OCI-LY7 (cell line): ENCODE measurements around the gene POU2AF3. TPM values are rescaled to one million over a fixed set of nuclear protein-coding genes. Genes with fewer than 3 reads are reported as not detected.

ENCODE experiments used
- BruUV-seq: library from RNA; stranded (reverse); fragments of 400-500 nt; replicated peaks from 2 replicates; lab custom pipeline; 2021; lab: Mats Ljungman, UMichigan
- CTCF ChIA-PET: fragments of 300-600 bp; sonication (Branson Sonifier 250); formaldehyde crosslinking; loops from one replicate; lab custom pipeline; 2022; ENCODE audit warnings: antibody characterized with exemption; ENCODE audit not compliant: unreplicated experiment; lab: Charles Lee
- POLR2A ChIA-PET: fragments of 300-600 bp; sonication (Branson Sonifier 250); formaldehyde crosslinking; loops from one replicate; lab custom pipeline; 2022; ENCODE audit warnings: antibody characterized with exemption; lab: Charles Lee
- DNase-seq: peaks from one replicate; pipeline ENCODE4 v3.0.0-alpha.2; 2015; ENCODE audit warnings: low spot score
- H2AFZ ChIP-seq: fragments of 200-600 bp; sonication (generic), shearing (Covaris generic); 2 replicates; pipeline ENCODE4 v1.6.1; 2014; ENCODE audit warnings: mild to moderate bottlenecking, antibody characterized with exemption, low read length, moderate library complexity
- H3K27ac ChIP-seq: fragments of 200-600 bp; sonication (generic); 2 replicates; pipeline ENCODE4 v1.5.1; 2014; ENCODE audit warnings: mixed run types, low read depth, mild to moderate bottlenecking, moderate library complexity, low read length, inconsistent platforms; ENCODE audit not compliant: poor library complexity, severe bottlenecking
- H3K36me3 ChIP-seq: fragments of 200-600 bp; sonication (generic); 2 replicates; pipeline ENCODE4 v1.6.1; 2014; ENCODE audit warnings: mild to moderate bottlenecking, antibody characterized with exemption, low read length, moderate library complexity, mixed read lengths; ENCODE audit not compliant: insufficient read depth
- H3K4me1 ChIP-seq: fragments of 200-600 bp; sonication (generic); 2 replicates; pipeline ENCODE4 v1.5.1; 2014; ENCODE audit warnings: mild to moderate bottlenecking, low read length; ENCODE audit not compliant: insufficient read depth, poor library complexity, severe bottlenecking
- H3K4me2 ChIP-seq: fragments of 200-600 bp; sonication (generic); 2 replicates; pipeline ENCODE4 v1.6.1; 2014; ENCODE audit warnings: mild to moderate bottlenecking, low read length
- H3K4me3 ChIP-seq: fragments of 200-600 bp; sonication (generic); 2 replicates; pipeline ENCODE4 v1.5.1; 2014; ENCODE audit warnings: mild to moderate bottlenecking, low read depth, low read length; ENCODE audit not compliant: poor library complexity, severe bottlenecking
- H3K79me2 ChIP-seq: fragments of 200-600 bp; sonication (generic); 2 replicates; pipeline ENCODE4 v1.6.1; 2016; ENCODE audit warnings: low read depth, mild to moderate bottlenecking, low read length, moderate library complexity, mixed read lengths; ENCODE audit not compliant: insufficient read depth
- H3K9me2 ChIP-seq: fragments of 200-600 bp; sonication (generic); 2 replicates; pipeline ENCODE4 v1.6.1; 2016; ENCODE audit warnings: mild to moderate bottlenecking, low read length, mixed read lengths; ENCODE audit not compliant: insufficient read depth
- H3K9me3 ChIP-seq: fragments of 200-600 bp; sonication (generic); 2 replicates; pipeline ENCODE4 v1.6.1; 2014; ENCODE audit warnings: mild to moderate bottlenecking, mixed run types, low read length, mixed read lengths
- H4K20me1 ChIP-seq: fragments of 200-600 bp; sonication (generic); 2 replicates; pipeline ENCODE4 v1.6.1; 2014; ENCODE audit warnings: mild to moderate bottlenecking, antibody characterized with exemption, low read length, moderate library complexity, mixed read lengths; ENCODE audit not compliant: insufficient read depth
- EZH2phosphoT487 ChIP-seq: fragments of 200-600 bp; sonication (generic); IDR thresholded peaks from 2 replicates; pipeline ENCODE4 v1.6.1; 2018; ENCODE audit warnings: low read depth, borderline replicate concordance, mild to moderate bottlenecking, mixed run types, antibody characterized with exemption, low read length, moderate library complexity, mixed read lengths
- intact Hi-C: fragments of 100-400 bp; cut with micrococcal nuclease; formaldehyde crosslinking; loops from one replicate; pipeline ENCODE4 v1.10.0; 2022; ENCODE audit not compliant: unreplicated experiment
- total RNA-seq, 2 experiments: library from RNA; depleted of rRNA in 1 of 2; stranded (reverse); fragments of >200 nt in 1 of 2; shearing (Covaris generic) in 1 of 2; gene quantifications; 2 replicates each; pipeline ENCODE4 v1.2.3, GENCODE V29; 2014 to 2022
- TF ChIP-seq, protein P1 (sequence below): fragments of 200-600 bp; sonication (generic); conservative IDR thresholded peaks from 2 replicates; pipeline ENCODE4 v1.5.1; 2014; ENCODE audit warnings: mild to moderate bottlenecking, antibody characterized with exemption, low read length, moderate library complexity, mixed read lengths

The POU2AF3 gene
- total RNA-seq, 2 experiments from 2014 or later = not detected

GRCh38 chr11:111339758-111340388 is 41.5 kb downstream of the POU2AF3 start:
- TF ChIP-seq, protein P1, sequence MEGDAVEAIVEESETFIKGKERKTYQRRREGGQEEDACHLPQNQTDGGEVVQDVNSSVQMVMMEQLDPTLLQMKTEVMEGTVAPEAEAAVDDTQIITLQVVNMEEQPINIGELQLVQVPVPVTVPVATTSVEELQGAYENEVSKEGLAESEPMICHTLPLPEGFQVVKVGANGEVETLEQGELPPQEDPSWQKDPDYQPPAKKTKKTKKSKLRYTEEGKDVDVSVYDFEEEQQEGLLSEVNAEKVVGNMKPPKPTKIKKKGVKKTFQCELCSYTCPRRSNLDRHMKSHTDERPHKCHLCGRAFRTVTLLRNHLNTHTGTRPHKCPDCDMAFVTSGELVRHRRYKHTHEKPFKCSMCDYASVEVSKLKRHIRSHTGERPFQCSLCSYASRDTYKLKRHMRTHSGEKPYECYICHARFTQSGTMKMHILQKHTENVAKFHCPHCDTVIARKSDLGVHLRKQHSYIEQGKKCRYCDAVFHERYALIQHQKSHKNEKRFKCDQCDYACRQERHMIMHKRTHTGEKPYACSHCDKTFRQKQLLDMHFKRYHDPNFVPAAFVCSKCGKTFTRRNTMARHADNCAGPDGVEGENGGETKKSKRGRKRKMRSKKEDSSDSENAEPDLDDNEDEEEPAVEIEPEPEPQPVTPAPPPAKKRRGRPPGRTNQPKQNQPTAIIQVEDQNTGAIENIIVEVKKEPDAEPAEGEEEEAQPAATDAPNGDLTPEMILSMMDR = no peak
- TF ChIP-seq EZH2phosphoT487 = no peak
- POLR2A ChIA-PET = interaction anchor here (0.5 to 1.3 kb wide), 5 partner anchors 13 to 633 kb away, joined by 3 to 5 read pairs (median 4); no protein-coding TSS in a partner anchor
- Histone ChIP-seq H3K9me2 (no peaks in the 10 kb centered on the region), H2AFZ (no peak overlapping the region), H4K20me1 (peaks cover 14% of the 10 kb centered on the region; the same call in 1 of the 2 replicates), H3K4me2 (no peak overlapping the region), H3K4me3 (no peak overlapping the region), H3K4me1 (no peaks in the 10 kb centered on the region), H3K36me3 (no peaks in the 10 kb centered on the region), H3K9me3 (no peaks in the 10 kb centered on the region), H3K79me2 (no peaks in the 10 kb centered on the region), H3K27ac (no peak overlapping the region)
- DNase-seq = no peak
- intact Hi-C loops = no loop called here
- CTCF ChIA-PET = interaction anchor here (1.2 kb wide), 1 partner anchor 84 kb away, joined by 3 read pairs; no protein-coding TSS in a partner anchor
- no TSS peak for BruUV-seq

DNA sequence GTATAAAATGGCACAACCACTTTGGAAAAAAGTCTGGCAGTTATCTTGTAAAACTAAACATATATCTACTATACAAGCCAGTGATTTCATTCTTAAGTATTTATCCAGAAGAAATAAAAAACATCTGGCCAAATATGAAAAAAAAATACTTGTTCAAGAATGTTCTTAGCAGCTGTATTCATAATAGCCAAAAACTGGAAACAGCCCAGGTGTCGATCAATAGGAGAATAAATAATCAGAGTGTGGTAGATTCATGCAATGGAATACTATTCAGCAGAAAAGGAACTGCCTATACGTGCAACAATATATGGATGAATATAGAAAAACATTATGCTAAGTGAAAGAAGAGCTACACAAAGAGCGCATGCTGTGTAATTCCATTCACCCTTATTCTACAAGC is 44.0 kb downstream of the POU2AF3 start:
- H3K4me2 ChIP-seq = no peak overlapping the region
- H3K4me3 ChIP-seq = no peak overlapping the region
- H3K79me2 ChIP-seq = no peaks in the 10 kb centered on the region
- H3K9me2 ChIP-seq = no peaks in the 10 kb centered on the region
- intact Hi-C loops = no loop called here
- ChIA-PET CTCF (no interaction called here), POLR2A (interaction anchor here (0.5 to 1.9 kb wide), 6 partner anchors 14 to 233 kb away, joined by 3 to 6 read pairs (median 4); no protein-coding TSS in a partner anchor)
- no peak for DNase-seq
- H3K27ac ChIP-seq = no peak overlapping the region
- no TSS peak for BruUV-seq
- no peaks in the 10 kb centered on the region for H3K4me1 ChIP-seq
- no peaks in the 10 kb centered on the region for H3K9me3 ChIP-seq
- H3K36me3 ChIP-seq = no peaks in the 10 kb centered on the region
- peaks cover 4% of the 10 kb centered on the region; the same call in 1 of the 2 replicates for H4K20me1 ChIP-seq
- H2AFZ ChIP-seq = no peak overlapping the region
- TF ChIP-seq, protein P1 = no peak
- no peak for TF ChIP-seq EZH2phosphoT487

DNA sequence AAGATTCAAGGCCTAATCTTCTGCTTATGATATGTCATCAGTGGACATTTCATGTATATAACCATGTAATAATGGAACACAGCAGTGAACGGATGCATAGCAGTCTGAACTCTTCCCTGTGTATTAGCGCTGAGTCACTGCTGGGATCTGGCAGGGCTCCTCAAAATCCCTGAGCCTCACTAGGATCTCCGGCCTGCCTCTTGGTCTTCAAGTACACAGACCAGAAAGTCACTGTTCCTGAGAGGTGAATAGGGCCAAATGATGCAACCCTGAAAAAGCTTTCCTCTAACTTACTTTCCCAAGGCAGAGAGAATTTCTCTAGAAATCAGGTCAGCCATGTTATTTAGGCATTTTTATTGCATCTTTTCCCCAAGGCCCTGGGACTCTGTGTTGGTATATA is 45.7 kb downstream of the POU2AF3 start:
- H2AFZ ChIP-seq = no peak overlapping the region
- no peak overlapping the region for H3K4me2 ChIP-seq
- intact Hi-C loops = no loop called here
- H3K9me2 ChIP-seq = no peaks in the 10 kb centered on the region
- no TSS peak for BruUV-seq
- H3K36me3 ChIP-seq = no peaks in the 10 kb centered on the region
- H3K79me2 ChIP-seq = no peaks in the 10 kb centered on the region
- ChIA-PET CTCF (no interaction called here), POLR2A (interaction anchor here (1.7 kb wide), 1 partner anchor 75 kb away, joined by 6 read pairs; no protein-coding TSS in a partner anchor)
- TF ChIP-seq EZH2phosphoT487 = no peak
- TF ChIP-seq, protein P1 = no peak
- no peak overlapping the region for H3K4me3 ChIP-seq
- no peak overlapping the region for H3K27ac ChIP-seq
- 0 out of 2 replicates have a peak, but pooled peaks cover 4% of the 10 kb centered on the region for H4K20me1 ChIP-seq
- no peak for DNase-seq
- no peaks in the 10 kb centered on the region for H3K9me3 ChIP-seq
- H3K4me1 ChIP-seq = no peaks in the 10 kb centered on the region
